ENCODE results near the gene LPP.

GRCh38 chr3:188693435-188693834 lies 539.5 kb downstream of the LPP start:
- TF ChIP-seq CTCF (IDR thresholded peaks at IDR 0.05; ENCODE audit: borderline replicate concordance, extremely low read depth, low read length, poor library complexity, severe bottlenecking): no peak
- no peak for TF ChIP-seq EZH2 (IDR thresholded peaks at IDR 0.05; ENCODE audit: borderline replicate concordance, low read depth, low read length, severe bottlenecking)

All from DND-41 (cell line).